GM21367 (cell line): ENCODE data around the gene CLIC5.

Source experiments
- ATAC-seq: cut with Tn5 transposase; IDR thresholded peaks from one replicate; pipeline ENCODE4 v1.9.1; 2021; ENCODE audit not compliant: unreplicated experiment

Gene CLIC5

DNA sequence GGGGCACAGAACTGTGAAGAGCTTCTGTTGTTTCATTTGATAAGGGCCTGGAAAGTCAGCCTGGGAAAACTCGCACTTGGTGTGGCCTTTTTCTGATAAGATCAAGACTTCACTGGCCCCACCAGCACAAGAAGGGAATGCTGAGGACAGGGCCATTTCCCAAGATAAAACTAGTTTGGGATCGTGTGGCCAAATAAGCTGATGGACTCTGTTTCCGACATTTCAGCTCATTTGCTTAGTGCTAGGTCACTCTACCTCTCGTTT, 116.0 kb downstream of the CLIC5 start:
- ATAC-seq, result no peak

DNA sequence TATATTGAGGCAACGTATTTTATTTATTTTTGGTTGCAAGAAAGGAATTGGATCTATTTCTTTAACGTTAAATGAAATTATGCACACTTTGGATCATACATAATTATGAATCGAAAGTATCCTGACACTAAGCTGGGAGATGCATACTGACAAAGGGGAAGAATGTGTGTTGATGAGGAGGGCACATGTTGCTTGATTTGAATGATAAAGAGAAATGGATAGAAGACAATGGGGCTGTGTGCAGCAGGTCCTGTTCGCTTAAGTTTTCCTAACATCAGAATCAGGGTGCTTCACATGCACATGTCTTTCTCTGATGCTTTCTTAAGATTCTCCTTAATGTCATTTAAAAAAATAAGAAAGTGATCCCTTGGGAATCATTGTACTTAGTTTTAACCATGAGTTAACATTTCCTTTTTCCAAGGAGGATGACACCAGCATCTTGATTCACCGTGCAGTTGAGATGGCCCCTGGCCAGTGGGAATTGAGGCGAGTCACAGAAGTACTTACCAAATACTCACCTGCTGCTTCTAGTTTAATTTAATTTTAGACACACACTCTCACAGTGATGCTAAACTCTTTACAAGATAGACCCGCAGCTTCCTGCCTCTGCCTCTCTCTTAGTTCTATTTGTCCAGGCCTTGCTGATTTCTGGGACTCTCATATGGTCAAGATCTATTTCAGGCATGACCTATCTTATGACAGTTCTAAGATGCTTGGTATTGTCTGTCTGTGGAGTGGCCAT, 116.5 kb downstream of the CLIC5 start:
- no peak for ATAC-seq

DNA sequence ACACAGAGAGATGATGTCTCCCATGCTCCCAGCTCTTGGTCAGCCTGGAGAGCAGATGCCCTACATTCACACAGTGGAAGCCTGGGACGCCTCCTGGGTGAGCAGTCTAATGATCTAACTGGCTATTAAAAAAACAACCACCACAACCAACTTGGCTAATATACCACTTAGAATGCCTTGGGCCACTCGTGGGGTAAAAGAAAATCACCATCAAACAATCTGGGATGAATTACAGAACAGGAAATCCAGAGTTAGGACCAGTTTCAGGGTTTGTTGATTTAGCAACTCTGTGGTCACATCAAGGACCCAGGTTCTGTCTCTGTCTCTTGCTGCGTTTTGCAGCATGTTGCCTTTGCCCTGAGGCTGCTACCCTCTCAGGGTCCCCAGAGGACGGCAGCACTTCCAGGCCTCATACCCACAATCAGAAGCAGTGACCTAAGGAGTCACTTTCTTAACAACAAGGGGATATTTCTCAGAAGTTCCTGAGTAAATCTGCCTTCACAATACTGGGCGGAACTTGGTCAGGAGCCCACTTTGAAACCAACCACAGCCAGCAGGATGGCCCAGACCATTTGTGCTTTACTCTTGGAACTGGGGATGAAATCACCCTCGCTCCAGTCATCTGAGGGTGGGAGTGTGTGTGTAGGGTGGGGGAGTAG, 118.7 kb downstream of the CLIC5 start:
- ATAC-seq, result no peak

DNA sequence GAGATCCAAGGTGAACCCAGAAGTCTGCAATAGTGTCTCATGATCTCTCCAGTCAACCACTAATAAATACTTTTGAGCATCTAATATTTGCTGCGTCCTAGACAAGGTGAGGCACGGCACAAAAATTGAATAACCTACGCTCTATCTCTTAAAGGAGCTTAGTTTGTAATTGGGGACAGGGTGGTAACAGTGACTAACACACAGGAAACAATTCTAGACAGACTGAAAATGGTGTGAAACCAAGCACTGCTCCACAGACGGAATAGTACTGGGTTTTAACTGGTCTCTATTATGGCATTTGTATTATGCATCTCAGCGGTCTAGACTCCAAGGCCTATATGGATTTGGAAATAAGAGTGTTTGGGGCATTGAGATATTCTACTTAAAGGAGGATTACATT, 120.1 kb downstream of the CLIC5 start:
- no peak for ATAC-seq

DNA sequence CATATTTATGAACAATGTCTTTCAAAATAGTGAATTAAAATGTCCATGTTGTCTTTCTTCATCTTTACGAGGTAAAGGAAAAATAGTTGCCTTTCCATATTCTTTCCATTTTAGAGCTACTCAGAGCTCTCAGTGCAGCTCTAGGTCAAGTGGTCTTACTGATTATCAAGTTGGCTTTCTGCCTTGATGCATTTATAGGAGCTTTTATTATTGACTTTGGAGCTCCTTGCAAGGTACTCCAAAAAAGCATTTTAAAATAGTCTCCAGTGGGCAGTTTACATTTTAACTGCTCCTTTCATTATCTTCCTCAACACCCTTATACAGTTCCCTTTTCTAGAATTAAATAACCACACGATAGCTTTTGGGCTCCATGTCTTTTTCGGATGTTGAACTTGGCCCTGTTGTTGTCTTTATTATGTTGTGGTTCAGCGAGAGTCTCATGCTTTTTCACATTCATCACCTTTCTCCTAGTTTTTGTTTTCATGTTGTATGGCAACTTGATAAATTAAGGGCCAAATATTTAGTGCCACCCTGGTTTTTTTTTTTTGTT, 122.9 kb downstream of the CLIC5 start:
- ATAC-seq, result no peak

DNA sequence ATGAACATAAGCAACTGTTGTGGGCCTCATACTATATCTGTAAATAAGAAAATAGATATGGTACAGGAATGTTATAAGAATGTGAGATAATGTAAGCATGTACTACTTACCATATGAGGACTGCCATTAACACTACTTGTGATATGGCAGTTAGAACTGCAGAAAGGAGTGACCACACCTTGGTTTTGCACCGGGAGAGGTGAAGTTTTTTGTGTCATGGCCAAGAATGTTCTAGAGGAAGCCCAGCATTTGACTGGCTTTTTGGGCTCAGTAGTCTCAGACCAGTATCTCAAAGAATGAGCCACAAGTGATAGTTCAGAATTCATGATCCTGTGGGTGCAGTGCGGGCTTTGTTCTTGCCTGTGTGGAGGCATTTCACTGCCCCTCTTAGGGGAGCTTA, 123.5 kb downstream of the CLIC5 start:
- no peak for ATAC-seq

DNA sequence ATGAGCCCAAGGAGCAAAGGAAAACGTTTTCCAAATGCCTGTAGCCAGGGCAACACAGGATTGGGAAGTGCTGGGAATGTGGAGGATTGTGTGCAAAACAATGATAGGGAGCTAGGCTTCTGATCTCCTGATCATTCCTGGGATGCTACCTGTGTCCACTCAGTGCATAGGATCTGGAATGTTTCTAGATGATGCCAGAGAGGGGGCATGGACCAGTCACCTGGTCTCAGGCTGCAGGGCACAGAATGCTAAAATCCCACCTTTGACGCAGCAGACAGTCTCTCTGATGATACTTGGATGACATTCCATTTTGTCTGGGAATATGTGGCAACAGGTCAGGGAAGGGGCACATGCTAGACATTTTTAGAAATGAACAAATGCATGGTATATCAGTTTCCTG, 128.9 kb downstream of the CLIC5 start:
- ATAC-seq, result no peak

DNA sequence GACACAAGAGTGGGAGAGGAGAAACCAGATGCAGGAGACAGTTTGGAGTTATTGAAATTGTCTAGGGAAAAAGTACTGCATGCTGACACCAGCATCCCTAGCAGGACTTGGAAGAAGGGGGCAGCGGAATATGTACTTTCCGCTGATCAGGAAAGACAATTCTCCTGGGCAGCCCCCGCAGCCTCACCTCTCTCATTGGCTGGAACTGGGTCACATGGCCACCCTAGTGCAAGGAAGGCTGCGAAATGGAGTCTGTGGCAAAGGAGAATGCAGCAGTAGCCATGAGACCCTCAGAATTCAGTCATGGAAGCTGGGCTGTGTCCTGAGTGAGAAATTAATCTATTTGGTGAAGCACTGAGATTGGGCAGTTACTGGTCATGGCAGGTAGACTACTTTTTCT, 131.3 kb downstream of the CLIC5 start:
- no peak for ATAC-seq

DNA sequence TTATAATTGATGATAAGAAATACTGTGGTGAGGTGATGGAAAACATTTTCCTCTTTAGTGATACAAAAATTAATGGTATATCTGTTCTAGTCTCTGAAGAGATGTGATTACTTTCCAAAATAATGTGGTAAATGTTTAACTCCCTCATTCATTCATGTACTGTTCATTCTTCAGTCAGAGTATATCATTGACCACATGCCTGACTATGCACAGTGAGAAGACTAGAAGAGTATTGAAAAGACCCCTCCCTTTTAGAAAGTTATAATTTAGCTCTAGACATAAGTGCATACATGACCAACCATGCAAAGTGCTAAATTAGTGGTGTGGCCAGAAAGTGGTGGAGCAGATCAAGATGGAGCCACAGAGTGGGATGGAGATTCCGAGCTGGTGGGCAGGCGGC, 133.0 kb downstream of the CLIC5 start:
- ATAC-seq, result no peak

DNA sequence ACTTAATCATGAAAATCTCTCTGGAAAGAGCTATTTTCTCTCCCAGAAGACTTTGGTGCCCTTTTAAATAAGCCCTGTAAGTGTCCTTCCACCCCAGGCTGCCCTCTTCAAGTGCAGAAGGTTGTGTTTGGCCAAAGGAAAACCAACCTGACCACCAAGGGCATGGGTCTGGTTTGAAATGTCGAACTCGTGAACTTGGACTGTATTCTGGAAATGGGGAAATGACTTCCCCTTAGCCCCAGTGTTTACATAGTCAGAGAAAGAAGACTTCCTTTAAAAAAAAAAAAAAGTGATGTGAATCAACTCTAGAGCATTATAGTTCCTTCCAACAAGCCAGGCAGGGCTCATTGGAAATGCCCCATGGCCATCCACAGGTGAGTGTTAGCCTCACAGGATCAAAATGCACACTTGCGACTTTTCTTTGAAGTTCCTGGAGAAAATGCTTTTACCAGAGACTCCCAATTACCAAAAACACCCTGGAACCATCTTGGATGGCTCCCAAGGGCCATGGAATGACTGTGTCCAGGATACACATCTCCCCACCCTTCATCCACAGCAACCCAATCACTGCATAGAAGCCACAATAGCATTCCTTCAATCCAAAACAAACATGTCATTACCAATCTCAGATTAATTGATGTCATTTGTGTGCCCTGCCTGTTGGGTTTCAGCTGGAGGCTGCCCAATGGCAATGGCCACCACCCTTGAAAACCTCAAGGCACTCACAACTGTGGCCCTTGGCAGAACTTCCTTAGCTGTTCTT, 133.8 kb downstream of the CLIC5 start:
- ATAC-seq, result no peak

DNA sequence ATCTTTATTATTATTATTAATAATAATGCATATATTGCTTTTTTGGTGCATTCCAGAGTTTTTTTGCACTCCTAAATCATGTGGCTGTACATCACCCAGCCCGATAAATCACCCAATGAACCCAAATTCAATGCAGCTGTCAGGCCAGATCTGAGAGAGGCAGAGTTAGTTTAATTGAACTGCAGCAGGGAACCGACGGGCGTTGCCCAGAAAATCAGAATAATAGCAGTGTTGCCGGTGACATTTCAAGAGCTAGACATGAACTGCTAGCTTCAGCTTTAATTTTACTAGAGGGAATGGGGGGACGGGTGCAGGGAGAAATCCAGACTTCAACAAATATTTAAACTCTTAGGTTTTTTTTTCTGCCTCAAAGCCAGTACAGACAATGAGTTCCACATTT, 135.0 kb downstream of the CLIC5 start:
- no peak for ATAC-seq

DNA sequence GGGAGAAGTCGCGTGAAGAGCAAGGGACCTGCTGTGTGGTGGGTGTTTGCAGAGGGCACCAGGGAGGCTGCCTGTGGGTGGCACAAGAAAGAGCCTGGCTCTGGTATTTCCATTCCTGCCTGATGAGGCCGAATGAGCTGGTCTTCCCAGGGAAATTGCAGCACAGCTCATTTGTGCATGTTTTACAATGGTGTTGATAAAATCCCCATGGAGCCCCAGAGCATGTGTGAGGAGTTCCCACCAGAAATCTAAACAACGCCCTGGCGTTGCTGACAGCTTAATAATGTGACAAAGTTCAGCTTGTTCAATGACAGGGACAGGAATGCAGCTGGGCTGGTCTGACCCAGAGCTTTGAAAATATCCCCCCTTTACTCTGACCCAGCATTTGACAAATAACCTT, 135.5 kb downstream of the CLIC5 start:
- no peak for ATAC-seq

DNA sequence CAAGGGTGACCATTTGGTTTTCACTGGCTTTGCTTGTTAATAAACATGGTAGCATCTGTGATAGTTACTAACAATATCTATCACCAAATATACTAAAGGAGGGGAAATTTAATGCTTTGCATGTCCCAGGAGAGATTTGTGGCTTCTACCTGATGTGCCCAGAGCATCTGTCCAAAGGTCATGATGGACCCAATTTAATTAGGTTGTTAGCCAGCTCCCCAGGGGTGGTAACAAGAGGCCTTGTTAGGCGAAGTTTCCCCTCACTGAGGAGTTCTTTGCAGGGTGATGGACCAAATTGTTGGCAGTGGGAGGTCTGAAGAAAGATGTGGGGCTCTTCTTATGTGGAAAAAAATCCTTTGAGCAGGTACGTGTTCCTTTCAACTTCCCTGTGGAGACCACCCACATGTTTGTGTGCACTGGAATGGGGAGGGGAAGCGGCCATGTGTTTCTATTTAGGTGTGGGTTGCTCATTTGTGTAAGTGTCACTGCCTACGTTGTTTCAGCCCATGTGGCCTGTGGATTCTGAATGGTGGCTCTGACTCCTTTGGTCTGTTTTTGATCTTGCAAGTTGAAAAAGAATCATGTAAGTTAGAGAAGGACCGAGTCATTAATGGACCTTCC, 137.6 kb downstream of the CLIC5 start:
- no peak for ATAC-seq

DNA sequence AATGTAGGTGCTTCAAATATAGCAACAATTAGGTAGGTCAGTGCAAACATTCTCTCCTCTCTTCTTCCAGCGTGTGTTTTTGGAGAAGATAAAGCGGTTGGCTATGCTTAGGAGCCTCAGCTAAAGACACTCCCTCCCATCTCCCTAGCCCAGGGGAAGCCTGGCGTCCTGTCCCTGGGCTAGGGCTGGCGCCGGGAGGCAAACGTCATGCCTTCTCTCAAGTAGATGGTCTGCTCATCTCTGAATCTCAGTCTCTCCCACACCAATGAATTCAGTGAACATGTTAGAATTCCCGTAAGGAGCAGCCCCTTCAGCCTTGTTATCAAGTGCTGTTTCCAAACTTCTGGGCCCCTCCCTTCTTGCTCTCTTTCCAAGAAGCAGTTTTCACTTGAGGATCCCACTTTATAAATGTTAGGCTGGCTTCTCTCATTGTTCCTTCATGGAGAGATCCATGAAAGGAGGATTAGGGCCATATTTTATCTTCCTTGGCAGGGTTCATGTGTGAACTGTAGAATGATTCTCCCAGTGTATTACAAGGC, 142.8 kb downstream of the CLIC5 start:
- ATAC-seq, result no peak

DNA sequence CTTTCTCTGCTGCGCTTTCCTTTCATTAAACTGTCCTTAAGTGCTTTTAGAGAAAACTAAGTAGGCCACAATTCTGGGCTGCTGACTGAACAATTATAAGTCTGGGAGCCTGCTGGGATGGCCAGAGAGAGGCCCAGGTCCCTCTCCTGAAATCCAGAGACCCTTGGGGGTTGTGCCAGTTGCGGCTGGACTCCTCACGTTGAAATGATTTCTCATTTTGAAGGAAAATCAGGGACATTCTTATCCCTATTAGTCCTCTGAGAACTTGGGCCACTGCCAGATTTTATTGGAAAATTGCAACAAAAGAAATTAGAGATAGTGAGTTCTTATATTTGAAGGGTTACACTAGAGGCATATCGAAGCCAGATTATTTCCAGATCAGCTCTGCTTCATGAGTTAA, 145.1 kb downstream of the CLIC5 start:
- no peak for ATAC-seq

DNA sequence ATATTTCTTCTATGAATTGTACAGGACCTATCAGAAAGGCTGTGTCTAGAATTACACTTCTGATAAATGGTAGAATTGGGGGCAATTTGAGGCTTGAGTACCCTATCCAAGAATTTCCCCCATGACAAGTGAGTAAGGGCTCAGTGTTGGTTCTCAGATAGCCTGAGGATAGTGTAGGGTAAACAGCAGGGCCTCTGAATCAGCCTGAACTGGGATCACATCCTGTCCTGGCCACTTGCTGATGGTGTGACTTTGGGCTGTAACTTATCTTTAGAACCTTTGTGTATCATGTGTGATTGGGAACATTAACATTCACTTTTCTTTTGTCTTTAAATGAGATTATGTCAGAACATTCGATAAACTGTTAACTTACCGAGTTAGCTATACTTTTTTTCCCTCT, 151.0 kb downstream of the CLIC5 start:
- no peak for ATAC-seq

DNA sequence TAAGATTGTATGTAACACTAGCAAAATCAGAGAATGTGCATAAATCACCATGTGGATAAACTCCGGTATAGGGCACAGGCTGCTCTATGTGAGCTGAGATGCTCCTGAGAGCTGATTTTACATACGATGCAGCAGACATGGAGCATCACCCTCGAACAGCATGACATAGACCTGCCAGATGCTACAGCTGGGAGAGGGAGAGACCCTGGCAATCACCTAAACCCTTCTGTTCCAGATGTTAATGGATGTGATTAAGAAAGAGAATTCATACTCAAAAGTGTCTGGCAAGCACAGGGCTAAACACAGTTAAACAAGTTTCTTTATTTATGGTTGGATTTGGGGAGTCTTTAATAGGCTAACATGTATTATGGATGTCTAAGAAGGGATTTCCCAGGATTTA, 157.0 kb downstream of the CLIC5 start:
- no peak for ATAC-seq

DNA sequence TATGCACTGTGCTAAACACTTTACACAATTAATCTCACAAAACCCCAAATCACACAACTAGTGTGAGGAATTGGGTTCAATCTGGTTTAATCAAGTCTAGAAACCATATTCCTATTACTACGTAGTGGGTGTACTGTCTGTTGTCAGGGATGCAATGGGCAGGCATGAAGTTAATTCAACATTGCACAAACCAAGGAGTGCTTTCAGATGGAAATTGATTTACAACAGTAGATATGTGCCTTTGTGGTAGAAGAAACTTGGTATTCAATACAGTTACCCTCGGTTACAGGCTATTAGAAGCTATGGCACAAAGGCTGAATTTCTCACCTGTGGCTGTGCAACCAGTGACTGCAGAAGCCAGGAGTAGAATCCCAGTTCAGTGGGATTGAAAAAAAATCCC, 157.8 kb downstream of the CLIC5 start:
- ATAC-seq, result no peak

DNA sequence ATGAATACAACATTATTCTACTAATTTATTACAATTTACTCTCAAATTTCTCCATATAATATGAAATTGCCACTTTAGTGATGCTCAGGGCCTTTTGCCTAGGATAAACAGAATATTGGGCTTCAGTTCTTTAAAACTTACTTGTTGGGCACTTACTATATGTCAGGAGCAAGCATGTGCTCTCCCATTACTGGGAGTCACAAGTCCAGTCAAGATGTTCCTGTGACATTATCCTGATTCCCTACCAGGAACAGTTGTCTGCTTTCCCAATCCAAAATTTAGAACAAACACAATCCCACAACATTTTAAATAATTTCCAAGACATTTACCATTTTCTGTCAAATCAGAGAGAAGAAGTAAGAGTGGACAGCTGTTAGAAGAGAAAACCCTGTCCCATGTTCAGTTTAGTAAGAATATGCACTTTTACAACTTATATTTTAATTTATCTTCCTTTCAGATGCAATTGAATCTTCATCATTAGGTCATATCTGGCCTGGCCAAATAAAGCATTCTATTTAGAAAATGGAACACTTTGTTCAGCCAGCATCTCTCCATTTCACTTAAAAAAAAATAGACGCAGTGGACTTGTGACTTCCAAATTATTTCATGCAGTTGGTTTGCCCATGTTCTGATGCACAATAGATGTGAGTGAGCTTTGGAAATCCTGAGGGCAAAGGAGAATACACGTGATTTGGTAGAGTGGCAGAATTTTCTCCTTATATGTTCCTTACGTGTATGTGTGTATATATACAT, 159.8 kb downstream of the CLIC5 start:
- no peak for ATAC-seq

DNA sequence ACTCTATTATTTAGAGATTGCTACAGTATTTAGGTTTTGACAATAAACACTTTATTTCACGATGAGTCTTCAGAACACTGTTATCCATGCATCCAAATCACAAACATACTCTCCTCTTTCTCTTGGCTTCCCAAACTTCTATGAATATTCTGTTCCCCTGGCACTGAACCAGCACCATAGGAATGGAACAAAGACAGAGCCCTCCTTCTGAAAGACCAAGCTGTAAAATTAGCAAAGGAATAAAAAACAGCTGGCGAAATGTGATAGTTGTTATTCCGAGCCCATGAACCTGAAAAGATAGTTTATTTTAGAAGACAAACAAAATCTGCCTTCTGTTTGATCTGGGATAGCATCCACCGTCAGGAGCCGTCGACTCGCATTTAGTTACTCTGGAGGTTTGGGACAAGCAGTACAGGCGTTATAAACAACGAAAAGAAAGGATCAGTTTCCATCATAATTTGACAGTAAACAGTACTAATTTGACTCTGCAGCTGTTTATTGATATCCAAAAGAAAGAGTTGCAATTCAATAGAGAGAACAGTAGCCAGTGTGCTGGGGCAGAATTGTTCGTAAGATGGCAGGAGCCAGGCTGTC, 161.4 kb downstream of the CLIC5 start:
- no peak for ATAC-seq
